Cardiac muscle cell (in vitro differentiated cells and primary cell): Measurements from ENCODE around the gene MGLL. TPM values are rescaled to one million over a fixed set of nuclear protein-coding genes. Genes with fewer than 3 reads are reported as not detected.

ENCODE experiments used
- DNase-seq, 2 donors: peaks; one replicate each; pipeline versions ENCODE4 v3.0.0 to v3.0.0-alpha.2; 2010 to 2017; ENCODE audit warnings: low read depth in 1 of 2, low spot score in 1 of 2
- H3K27ac ChIP-seq: fragments of 200-600 bp; sonication (generic); 2 replicates; pipeline ENCODE4 v1.5.1; 2016
- H3K27me3 ChIP-seq: fragments of 200-600 bp; sonication (generic); 2 replicates; pipeline ENCODE4 v1.6.0; 2016; ENCODE audit warnings: control low read depth
- H3K36me3 ChIP-seq: fragments of 200-600 bp; sonication (generic); 2 replicates; pipeline ENCODE4 v1.5.1; 2016; ENCODE audit warnings: control low read depth
- H3K4me1 ChIP-seq: fragments of 200-600 bp; sonication (generic); 2 replicates; pipeline ENCODE4 v1.8.1; 2017; ENCODE audit warnings: low read depth, mild to moderate bottlenecking, mixed run types
- H3K4me3 ChIP-seq: fragments of 200-600 bp; sonication (generic); 2 replicates; pipeline ENCODE4 v1.5.1; 2016; ENCODE audit warnings: mild to moderate bottlenecking
- H3K9me3 ChIP-seq: fragments of 200-600 bp; sonication (generic); 2 replicates; pipeline ENCODE4 v1.5.1; 2017; ENCODE audit warnings: low read depth, mild to moderate bottlenecking, control low read depth
- polyA plus RNA-seq: library from polyadenylated mRNA; unstranded; fragments of >200 nt; fragmentation: Nextera tagmentation; extraction: Ambion mirVana; gene quantifications from 2 replicates; pipeline ENCODE4 v1.2.1, GENCODE V29; 2016
- total RNA-seq: library from RNA; depleted of rRNA; stranded (reverse); fragments of >200 nt; gene quantifications from 2 replicates; pipeline ENCODE4 v1.2.3, GENCODE V29; 2016
- TF ChIP-seq, protein P1 (sequence below): IDR thresholded peaks from 2 replicates; pipeline ENCODE4 v1.5.1; 2012; ENCODE audit warnings: low read depth, mild to moderate bottlenecking, low read length

MGLL gene
- total and polyA plus RNA-seq, 2 experiments from 2014 or later = 1.0 TPM

DNA sequence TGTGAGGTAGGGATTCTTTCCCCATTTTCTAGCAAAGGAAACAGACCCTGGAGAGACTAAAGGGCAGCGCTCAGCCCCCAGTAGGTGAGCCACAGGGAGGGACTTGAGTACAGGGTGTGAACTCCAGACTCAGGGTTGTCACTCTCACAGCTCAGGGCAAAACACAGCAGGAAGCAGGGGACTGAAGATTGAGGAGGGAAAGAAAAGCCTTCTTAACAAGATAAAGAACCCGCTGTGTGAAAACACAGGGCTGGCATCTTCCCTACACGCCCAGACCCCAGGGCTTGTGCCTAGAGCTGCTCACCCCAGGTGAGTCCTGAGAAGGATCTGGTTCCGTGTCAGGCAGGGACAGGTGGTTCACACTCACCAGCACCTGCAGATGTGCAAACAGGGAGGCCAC, 90.0 kb downstream of the MGLL start:
- no peak for DNase-seq
- no peaks in the 10 kb centered on the region for H3K27me3 ChIP-seq
- peaks cover 14% of the 10 kb centered on the region for H3K4me1 ChIP-seq
- no peak overlapping the region for H3K27ac ChIP-seq
- no peaks in the 10 kb centered on the region for H3K9me3 ChIP-seq
- H3K4me3 ChIP-seq = no peak overlapping the region
- TF ChIP-seq, protein P1, sequence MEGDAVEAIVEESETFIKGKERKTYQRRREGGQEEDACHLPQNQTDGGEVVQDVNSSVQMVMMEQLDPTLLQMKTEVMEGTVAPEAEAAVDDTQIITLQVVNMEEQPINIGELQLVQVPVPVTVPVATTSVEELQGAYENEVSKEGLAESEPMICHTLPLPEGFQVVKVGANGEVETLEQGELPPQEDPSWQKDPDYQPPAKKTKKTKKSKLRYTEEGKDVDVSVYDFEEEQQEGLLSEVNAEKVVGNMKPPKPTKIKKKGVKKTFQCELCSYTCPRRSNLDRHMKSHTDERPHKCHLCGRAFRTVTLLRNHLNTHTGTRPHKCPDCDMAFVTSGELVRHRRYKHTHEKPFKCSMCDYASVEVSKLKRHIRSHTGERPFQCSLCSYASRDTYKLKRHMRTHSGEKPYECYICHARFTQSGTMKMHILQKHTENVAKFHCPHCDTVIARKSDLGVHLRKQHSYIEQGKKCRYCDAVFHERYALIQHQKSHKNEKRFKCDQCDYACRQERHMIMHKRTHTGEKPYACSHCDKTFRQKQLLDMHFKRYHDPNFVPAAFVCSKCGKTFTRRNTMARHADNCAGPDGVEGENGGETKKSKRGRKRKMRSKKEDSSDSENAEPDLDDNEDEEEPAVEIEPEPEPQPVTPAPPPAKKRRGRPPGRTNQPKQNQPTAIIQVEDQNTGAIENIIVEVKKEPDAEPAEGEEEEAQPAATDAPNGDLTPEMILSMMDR = no peak
- H3K36me3 ChIP-seq = no peaks in the 10 kb centered on the region

DNA sequence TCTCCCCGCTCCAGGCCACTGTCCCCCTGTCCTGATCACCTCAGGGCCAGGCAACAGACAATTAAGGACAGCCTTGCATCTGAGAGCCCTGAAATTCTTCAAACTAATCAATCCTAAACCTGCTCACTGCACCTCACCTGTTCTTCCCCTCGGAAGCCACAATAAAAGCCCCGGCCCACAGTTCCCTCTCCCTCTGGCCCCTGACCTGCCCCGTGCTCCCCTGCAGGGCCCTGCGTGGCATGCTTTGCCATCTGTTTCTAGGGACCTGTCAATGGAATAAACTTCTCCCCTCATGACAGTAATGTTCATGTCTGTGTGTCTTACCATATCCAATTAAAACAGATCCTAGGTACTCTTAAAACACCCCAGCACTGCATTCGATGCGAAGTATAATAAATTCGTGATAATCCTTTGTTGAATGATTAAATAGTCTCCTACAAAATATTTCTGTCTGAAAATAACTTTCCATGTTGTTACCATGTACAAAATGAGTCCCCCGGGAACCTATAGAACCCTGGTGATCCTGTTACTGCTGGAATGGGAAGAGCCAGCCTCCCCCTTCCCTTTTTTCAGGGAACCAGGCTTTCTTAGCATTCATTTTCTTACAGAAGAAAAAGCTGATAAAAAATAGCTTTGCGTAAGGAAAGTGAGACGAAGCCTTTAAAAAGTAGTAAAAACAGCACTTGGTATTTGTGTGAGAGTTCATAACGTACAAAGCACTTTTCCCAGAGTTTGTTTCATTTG, 90.6 kb downstream of the MGLL start:
- DNase-seq = no peak
- Histone ChIP-seq H3K27ac (no peak overlapping the region), H3K27me3 (no peaks in the 10 kb centered on the region), H3K36me3 (no peaks in the 10 kb centered on the region), H3K4me1 (peaks cover 14% of the 10 kb centered on the region), H3K4me3 (no peak overlapping the region), H3K9me3 (no peaks in the 10 kb centered on the region)
- TF ChIP-seq, protein P1 = no peak

DNA sequence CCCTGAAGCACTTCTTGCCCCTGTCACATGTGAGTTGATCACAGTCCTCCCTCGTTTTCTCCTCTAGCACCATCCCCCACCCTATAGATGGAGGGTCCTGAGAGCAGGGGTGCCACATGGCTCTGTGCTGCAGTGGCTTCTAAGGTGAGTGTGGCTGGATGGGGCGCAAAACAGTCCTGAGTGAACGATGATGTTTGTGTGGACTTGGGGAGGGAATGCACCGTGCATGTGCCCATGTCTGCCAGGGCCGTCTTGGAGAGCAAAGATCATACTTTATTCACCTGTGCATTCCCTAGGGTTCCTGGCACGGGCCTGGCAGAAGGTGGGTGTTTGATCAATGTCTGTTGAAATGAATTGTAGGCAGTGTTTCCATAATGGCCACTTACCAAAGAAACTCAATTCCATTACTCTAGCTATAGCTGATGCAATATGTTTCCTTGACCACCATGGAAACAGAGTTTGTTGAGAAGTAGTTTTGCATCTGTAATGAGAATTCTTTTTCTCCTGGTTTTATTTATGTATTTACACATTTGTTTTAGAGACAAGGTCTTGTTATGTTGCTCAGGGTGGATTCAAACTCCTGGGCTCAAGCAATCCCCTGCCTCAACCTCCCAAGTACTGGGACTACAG, 91.5 kb downstream of the MGLL start:
- Histone ChIP-seq H3K27ac (no peak overlapping the region), H3K9me3 (no peaks in the 10 kb centered on the region), H3K27me3 (no peaks in the 10 kb centered on the region), H3K4me3 (no peak overlapping the region), H3K4me1 (peaks cover 14% of the 10 kb centered on the region), H3K36me3 (no peaks in the 10 kb centered on the region)
- DNase-seq = no peak
- TF ChIP-seq, protein P1 = no peak

DNA sequence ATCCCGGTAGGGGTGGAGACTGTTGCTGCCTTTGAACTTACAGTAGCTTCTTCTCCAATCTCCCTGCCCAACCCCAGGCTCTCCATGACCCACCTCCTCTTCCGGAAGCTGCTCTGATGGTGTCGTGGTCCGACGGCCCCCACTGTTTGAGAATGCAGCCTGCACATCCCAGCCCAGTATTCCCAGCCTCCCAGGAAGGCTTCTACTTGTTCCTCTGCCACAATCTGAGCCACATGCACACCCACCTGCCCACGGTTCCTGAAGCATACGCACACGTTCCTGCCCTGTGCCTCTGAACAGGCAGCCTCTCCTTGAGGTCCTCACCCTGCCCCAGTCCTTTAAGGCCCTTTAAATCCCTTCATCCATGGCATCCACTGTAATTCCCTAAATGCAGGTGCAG, 92.1 kb downstream of the MGLL start:
- Histone ChIP-seq H3K4me1 (peaks cover 14% of the 10 kb centered on the region), H3K4me3 (no peak overlapping the region), H3K36me3 (no peaks in the 10 kb centered on the region), H3K27me3 (no peaks in the 10 kb centered on the region), H3K27ac (no peak overlapping the region), H3K9me3 (no peaks in the 10 kb centered on the region)
- no peak for DNase-seq
- TF ChIP-seq, protein P1 = no peak

DNA sequence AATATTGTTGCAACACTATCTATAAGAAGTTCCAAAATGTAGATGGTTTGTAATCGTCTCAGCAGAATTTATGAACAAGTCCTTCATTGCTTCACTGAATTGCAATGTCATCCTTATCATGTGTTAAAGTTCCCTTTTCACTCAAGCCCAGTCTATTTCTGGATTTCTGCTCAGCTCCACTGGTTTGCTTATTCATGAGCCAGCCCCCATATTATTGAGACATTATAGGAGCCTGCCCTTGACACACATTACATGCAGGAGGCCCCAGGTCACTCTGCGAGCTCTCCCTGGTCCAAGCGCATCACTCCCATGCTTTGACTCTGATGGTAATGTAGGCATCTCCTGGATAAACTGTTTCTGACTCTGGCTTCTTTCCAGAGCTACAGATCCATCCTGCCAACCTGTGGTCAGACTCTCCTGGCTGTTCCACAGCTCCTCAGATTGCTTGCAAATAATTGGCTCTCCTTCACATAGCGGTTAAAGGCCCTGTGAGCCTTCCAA, 92.7 kb downstream of the MGLL start:
- H3K9me3 ChIP-seq = no peaks in the 10 kb centered on the region
- H3K36me3 ChIP-seq = no peaks in the 10 kb centered on the region
- DNase-seq = peak in 1 of 2 donors; percentile 43
- no peak overlapping the region for H3K4me3 ChIP-seq
- no peak overlapping the region for H3K27ac ChIP-seq
- no peaks in the 10 kb centered on the region for H3K27me3 ChIP-seq
- TF ChIP-seq, protein P1 = no peak
- H3K4me1 ChIP-seq = peaks cover 14% of the 10 kb centered on the region
